Measurements from ENCODE around the gene MS4A18.

Gene MS4A18

DNA sequence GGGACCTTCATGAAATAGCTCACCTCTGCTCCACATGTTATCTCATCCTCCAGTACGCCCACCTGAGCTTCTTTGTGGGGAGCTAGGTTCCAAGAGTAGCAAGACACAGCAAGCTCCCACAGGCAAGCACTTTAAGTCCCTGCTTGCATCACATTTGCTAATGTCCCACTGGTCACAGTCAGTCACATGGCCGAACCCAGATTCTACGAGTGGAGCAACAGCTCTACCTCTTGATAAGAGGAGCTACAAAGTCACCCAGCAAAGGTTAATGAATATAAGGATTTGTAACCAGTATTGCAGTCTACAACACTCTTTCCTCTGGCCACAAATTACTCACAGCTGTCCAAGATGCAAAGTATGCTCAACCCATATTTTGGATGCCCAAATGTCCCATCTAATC, 16.9 kb downstream of the MS4A18 start:
- no peaks in the 10 kb centered on the region for H3F3A ChIP-seq (ENCODE audit: insufficient read depth, low read length)
- H3K4me1 ChIP-seq (ENCODE audit: insufficient read depth, low read length, severe bottlenecking): no peaks in the 10 kb centered on the region
- H3K9me3 ChIP-seq (ENCODE audit: low read length): no peaks in the 10 kb centered on the region
- H3K79me2 ChIP-seq (ENCODE audit: insufficient read depth, low read length): no peaks in the 10 kb centered on the region
- no peak overlapping the region for H3K4me2 ChIP-seq (ENCODE audit: low read length)
- no peak overlapping the region for H2AFZ ChIP-seq (ENCODE audit: low read length)
- TF ChIP-seq, protein P1, sequence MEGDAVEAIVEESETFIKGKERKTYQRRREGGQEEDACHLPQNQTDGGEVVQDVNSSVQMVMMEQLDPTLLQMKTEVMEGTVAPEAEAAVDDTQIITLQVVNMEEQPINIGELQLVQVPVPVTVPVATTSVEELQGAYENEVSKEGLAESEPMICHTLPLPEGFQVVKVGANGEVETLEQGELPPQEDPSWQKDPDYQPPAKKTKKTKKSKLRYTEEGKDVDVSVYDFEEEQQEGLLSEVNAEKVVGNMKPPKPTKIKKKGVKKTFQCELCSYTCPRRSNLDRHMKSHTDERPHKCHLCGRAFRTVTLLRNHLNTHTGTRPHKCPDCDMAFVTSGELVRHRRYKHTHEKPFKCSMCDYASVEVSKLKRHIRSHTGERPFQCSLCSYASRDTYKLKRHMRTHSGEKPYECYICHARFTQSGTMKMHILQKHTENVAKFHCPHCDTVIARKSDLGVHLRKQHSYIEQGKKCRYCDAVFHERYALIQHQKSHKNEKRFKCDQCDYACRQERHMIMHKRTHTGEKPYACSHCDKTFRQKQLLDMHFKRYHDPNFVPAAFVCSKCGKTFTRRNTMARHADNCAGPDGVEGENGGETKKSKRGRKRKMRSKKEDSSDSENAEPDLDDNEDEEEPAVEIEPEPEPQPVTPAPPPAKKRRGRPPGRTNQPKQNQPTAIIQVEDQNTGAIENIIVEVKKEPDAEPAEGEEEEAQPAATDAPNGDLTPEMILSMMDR (IDR thresholded peaks at IDR 0.05; ENCODE audit: low read length): no peak
- no peak for TF ChIP-seq EZH2 (IDR thresholded peaks at IDR 0.05; ENCODE audit: borderline replicate concordance, low read length)
- no peaks in the 10 kb centered on the region for H3K9me2 ChIP-seq (ENCODE audit: low read depth, low read length)
- no peak overlapping the region for H3K27ac ChIP-seq (ENCODE audit: low read depth, low read length, poor library complexity, severe bottlenecking)
- no peak overlapping the region for H3K4me3 ChIP-seq (ENCODE audit: low read depth, low read length, poor library complexity, severe bottlenecking)
- no peaks in the 10 kb centered on the region for H3K36me3 ChIP-seq (ENCODE audit: insufficient read depth, low read length)
- no peaks in the 10 kb centered on the region for H4K20me1 ChIP-seq (ENCODE audit: insufficient read depth, low read length)
- peaks cover 3% of the 10 kb centered on the region; the same call in 1 of the 2 replicates for H3K27me3 ChIP-seq (ENCODE audit: insufficient read depth, low read length)
- H3K9ac ChIP-seq (ENCODE audit: low read length): no peak overlapping the region

DNA sequence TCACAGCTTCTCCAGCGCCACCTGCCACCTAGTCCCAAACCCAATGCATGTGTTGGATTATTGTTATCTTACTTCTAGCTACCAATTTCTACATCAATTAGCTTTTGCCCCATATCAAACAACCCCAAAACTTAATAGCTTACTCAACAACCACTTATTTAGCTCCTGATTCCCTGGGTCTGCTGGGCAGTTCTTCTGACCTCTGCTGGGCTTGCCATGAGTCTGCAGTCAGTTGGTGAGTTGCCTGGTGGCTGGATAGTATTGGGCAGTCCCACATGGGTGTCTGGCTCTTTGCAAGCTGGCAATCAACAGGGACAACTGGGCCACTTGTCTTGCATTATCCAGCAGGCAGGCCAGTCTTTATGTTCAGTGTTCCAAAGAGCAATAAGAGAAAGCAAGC, 18.5 kb downstream of the MS4A18 start:
- TF ChIP-seq EZH2 (IDR thresholded peaks at IDR 0.05; ENCODE audit: borderline replicate concordance, low read length): no peak
- TF ChIP-seq, protein P1 (IDR thresholded peaks at IDR 0.05; ENCODE audit: low read length): no peak
- H3K36me3 ChIP-seq (ENCODE audit: insufficient read depth, low read length): no peaks in the 10 kb centered on the region
- peaks cover 5% of the 10 kb centered on the region; the same call in 1 of the 2 replicates for H3K27me3 ChIP-seq (ENCODE audit: insufficient read depth, low read length)
- H3F3A ChIP-seq (ENCODE audit: insufficient read depth, low read length): no peaks in the 10 kb centered on the region
- H3K4me1 ChIP-seq (ENCODE audit: insufficient read depth, low read length, severe bottlenecking): no peaks in the 10 kb centered on the region
- H4K20me1 ChIP-seq (ENCODE audit: insufficient read depth, low read length): no peaks in the 10 kb centered on the region
- no peak overlapping the region for H2AFZ ChIP-seq (ENCODE audit: low read length)
- no peaks in the 10 kb centered on the region for H3K9me3 ChIP-seq (ENCODE audit: low read length)
- no peaks in the 10 kb centered on the region for H3K9me2 ChIP-seq (ENCODE audit: low read depth, low read length)
- no peak overlapping the region for H3K27ac ChIP-seq (ENCODE audit: low read depth, low read length, poor library complexity, severe bottlenecking)
- no peak overlapping the region for H3K4me3 ChIP-seq (ENCODE audit: low read depth, low read length, poor library complexity, severe bottlenecking)
- H3K9ac ChIP-seq (ENCODE audit: low read length): no peak overlapping the region
- H3K4me2 ChIP-seq (ENCODE audit: low read length): no peak overlapping the region
- H3K79me2 ChIP-seq (ENCODE audit: insufficient read depth, low read length): no peaks in the 10 kb centered on the region

DNA sequence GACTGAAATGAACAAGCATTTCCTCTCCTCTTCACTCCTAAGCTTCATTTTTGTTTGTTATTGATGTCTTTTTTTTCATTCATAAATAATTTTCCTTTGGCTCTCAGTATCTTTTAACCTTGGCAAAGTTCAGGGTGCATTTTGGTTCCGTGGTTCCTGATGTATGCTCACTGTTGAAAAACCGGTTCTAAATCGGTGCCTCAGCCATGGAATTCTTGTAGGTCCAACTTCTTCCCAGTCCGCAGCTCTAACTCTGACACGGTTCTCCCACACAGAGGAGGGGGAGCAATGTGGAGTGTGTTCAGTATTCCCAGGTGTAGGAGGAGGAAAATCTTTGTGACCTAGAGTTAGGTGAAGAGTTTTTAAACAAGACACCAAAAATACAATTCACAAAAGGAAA, 19.6 kb downstream of the MS4A18 start:
- H3K27me3 ChIP-seq (ENCODE audit: insufficient read depth, low read length): peaks cover 5% of the 10 kb centered on the region; the same call in 1 of the 2 replicates
- no peaks in the 10 kb centered on the region for H3K36me3 ChIP-seq (ENCODE audit: insufficient read depth, low read length)
- TF ChIP-seq, protein P1 (IDR thresholded peaks at IDR 0.05; ENCODE audit: low read length): no peak
- no peaks in the 10 kb centered on the region for H3K79me2 ChIP-seq (ENCODE audit: insufficient read depth, low read length)
- no peak overlapping the region for H3K4me2 ChIP-seq (ENCODE audit: low read length)
- no peak overlapping the region for H3K4me3 ChIP-seq (ENCODE audit: low read depth, low read length, poor library complexity, severe bottlenecking)
- no peaks in the 10 kb centered on the region for H4K20me1 ChIP-seq (ENCODE audit: insufficient read depth, low read length)
- no peaks in the 10 kb centered on the region for H3F3A ChIP-seq (ENCODE audit: insufficient read depth, low read length)
- H3K9me2 ChIP-seq (ENCODE audit: low read depth, low read length): no peaks in the 10 kb centered on the region
- H3K9ac ChIP-seq (ENCODE audit: low read length): no peak overlapping the region
- H3K27ac ChIP-seq (ENCODE audit: low read depth, low read length, poor library complexity, severe bottlenecking): no peak overlapping the region
- no peaks in the 10 kb centered on the region for H3K4me1 ChIP-seq (ENCODE audit: insufficient read depth, low read length, severe bottlenecking)
- no peak overlapping the region for H2AFZ ChIP-seq (ENCODE audit: low read length)
- H3K9me3 ChIP-seq (ENCODE audit: low read length): no peaks in the 10 kb centered on the region

All from OCI-LY1 (cell line).